Fibroblast of the aortic adventitia (primary cell): ENCODE measurements around the gene SPECC1. TPM values are rescaled to one million over a fixed set of nuclear protein-coding genes. Genes with fewer than 3 reads are reported as not detected.

Experiments used
- DNase-seq: peaks from one replicate; pipeline ENCODE4 v3.0.0-alpha.2; 2010; ENCODE audit warnings: low read depth
- H3K4me3 ChIP-seq: 2 replicates; pipeline ENCODE4 v1.5.1; 2011; ENCODE audit warnings: low read depth, mild to moderate bottlenecking, control low read depth, low read length, moderate library complexity
- total RNA-seq: library from RNA; depleted of rRNA; stranded (reverse); fragments of >200 nt; gene quantifications from 2 replicates; pipeline ENCODE4 v1.2.3, GENCODE V29; 2012; ENCODE audit warnings: low replicate concordance
- TF ChIP-seq, protein P1 (sequence below): IDR thresholded peaks from 2 replicates; pipeline ENCODE4 v1.5.1; 2011; ENCODE audit warnings: mild to moderate bottlenecking, low read length, control low read depth, inconsistent platforms; ENCODE audit not compliant: insufficient read depth

Gene SPECC1
- total RNA-seq, 1 donor = 16.8 TPM

- DNase-seq = no peak
- TF ChIP-seq, protein P1, sequence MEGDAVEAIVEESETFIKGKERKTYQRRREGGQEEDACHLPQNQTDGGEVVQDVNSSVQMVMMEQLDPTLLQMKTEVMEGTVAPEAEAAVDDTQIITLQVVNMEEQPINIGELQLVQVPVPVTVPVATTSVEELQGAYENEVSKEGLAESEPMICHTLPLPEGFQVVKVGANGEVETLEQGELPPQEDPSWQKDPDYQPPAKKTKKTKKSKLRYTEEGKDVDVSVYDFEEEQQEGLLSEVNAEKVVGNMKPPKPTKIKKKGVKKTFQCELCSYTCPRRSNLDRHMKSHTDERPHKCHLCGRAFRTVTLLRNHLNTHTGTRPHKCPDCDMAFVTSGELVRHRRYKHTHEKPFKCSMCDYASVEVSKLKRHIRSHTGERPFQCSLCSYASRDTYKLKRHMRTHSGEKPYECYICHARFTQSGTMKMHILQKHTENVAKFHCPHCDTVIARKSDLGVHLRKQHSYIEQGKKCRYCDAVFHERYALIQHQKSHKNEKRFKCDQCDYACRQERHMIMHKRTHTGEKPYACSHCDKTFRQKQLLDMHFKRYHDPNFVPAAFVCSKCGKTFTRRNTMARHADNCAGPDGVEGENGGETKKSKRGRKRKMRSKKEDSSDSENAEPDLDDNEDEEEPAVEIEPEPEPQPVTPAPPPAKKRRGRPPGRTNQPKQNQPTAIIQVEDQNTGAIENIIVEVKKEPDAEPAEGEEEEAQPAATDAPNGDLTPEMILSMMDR = no peak
- H3K4me3 ChIP-seq = no peak overlapping the region
Observed at GRCh38 chr17:20149251-20149650, 140.1 kb downstream of the SPECC1 start.

- no peak for DNase-seq
- TF ChIP-seq, protein P1 = no peak
- no peak overlapping the region for H3K4me3 ChIP-seq
Observed at GRCh38 chr17:20151174-20151573, 142.0 kb downstream of the SPECC1 start.

GRCh38 chr17:20153231-20153630 is 144.1 kb downstream of the SPECC1 start:
- TF ChIP-seq, protein P1 = no peak
- no peak for DNase-seq
- H3K4me3 ChIP-seq = no peak overlapping the region

DNA sequence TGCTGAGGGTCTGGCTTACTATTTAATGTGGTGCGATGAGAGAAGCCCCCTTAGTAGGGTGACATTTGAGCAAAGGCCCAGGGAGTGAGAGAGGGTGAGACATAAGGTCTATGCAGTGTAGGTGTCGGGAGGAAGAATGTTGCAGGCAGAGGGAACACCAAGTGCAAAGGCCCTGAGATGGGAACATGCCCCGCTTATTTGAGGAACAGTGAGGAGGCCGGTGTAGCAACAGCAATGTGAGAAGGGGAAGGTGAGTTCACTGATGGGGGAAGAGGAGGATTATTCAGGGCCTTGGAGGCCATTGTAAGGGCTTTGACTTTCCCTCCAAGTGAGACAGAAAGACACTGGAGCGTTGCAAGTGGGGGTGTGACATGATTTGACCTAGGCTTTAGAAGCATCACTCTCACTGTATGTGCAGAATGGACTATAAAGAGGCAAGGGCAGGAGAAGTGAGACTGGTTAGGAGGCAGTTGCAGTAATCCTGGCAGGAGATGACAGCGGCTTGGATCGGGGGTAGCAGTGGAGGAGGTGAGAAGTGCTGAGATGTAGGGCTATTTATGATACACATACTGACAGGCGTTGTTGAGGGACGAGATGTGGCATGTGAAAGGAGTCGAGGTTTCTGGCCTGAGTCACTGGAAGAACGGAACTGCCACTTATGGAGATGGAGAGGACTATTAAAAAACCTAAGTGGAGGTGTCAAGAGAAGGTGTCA is 145.3 kb downstream of the SPECC1 start:
- TF ChIP-seq, protein P1 = no peak
- DNase-seq = no peak

GRCh38 chr17:20155258-20156195 is 146.4 kb downstream of the SPECC1 start:
- TF ChIP-seq, protein P1 = no peak
- peak; percentile 76 for DNase-seq
- H3K4me3 ChIP-seq = peak overlapping the region; percentile 66

More for the DNA sequence above, 145.3 kb downstream of the SPECC1 start:
- H3K4me3 ChIP-seq = no peak overlapping the region

DNA sequence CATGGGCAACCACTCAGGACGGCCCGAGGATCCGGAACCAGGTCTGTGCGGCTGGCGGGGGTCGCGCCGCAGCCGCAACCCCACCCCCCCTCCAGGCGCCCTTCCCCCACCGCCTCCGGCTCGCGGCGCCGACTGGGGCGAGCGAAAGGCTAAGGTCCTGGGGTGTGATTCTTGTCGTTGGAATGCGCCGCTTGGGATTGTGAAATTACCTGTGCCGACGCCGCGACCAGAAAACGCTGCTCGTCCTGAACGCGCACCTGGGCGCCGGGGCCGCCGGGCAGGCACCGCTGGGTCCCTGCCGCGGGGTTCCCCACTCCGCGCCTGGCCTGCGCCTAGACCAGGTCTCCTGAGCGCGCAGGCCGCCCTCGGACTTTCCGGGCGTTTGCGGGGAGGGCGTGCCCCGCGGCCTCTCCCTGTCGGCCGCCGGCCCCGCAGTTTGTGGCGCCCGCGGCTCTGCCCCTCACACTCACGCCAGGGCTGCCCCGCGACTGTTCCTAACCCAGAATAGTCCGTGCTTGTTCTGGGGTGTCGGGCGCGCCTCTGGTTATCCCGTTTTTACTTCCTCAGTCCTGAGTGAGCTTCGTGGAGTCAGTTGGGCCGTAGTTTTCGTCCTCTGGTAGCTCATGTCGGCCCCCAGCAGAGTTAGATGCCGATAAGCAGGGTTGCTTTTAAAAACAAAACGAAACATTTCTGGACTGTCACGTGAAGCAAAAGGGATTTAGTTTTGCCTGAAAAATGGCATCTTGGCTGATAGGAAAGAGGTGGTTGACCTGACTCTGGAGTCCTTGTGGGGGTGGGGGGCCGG is 147.2 kb downstream of the SPECC1 start:
- TF ChIP-seq, protein P1 = no peak
- peak overlapping the region; percentile 66 for H3K4me3 ChIP-seq
- peak; percentile 19 for DNase-seq
